OCI-LY1 (cell line): ENCODE measurements around the gene ANKRD33B.

Source experiments
- EZH2 ChIP-seq: fragments of 200-600 bp; sonication (generic), shearing (Covaris generic); IDR thresholded peaks from 2 replicates; pipeline ENCODE4 v1.8.0; 2017; ENCODE audit warnings: borderline replicate concordance, mixed run types, mild to moderate bottlenecking, antibody characterized with exemption, low read length, moderate library complexity, mixed read lengths
- TF ChIP-seq, protein P1 (sequence below): fragments of 200-600 bp; sonication (generic), shearing (Covaris generic); IDR thresholded peaks from 2 replicates; pipeline ENCODE4 v1.5.1; 2017; ENCODE audit warnings: mild to moderate bottlenecking, antibody characterized with exemption, low read length, moderate library complexity, mixed read lengths

DNA sequence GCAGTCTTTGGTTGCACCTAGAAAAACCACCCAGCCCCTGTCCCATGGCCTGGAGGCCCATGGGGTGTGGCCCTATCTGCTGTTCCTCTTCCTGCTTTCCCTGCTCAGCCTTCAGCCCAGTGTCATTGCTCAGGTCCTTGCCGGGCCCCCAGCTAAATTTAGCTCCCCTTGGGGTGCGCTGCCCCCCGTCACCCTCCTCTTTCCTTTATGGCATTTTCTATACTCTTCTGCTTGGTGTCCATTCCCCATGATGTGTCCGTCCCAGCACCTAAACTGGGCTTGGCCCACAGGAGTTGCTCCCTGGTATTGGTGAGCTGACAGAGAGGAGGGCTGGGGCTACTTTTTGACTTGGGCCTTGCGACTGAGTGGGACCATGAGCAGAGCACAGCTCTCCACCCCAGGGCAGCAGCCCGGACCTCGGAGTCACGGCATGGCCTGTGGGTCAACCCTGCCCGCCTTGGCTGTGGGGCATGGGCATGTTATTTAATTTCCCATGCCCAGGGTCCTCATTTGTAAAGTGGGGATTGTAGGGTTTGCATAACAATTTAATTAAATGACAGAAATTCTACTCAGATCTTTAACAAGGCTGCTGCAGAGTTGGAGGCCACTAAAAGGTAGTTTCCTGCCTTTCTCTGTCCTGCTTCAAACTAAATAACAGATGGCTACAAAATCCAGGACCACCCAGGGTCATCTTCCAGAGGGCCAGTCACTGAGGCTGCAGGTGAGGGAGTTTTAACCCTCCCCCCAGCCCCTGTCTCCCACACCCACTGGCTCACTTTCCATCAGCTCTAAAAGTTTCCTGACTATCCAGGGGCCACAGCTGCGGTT is 99.0 kb downstream of the ANKRD33B start:
- TF ChIP-seq, protein P1, sequence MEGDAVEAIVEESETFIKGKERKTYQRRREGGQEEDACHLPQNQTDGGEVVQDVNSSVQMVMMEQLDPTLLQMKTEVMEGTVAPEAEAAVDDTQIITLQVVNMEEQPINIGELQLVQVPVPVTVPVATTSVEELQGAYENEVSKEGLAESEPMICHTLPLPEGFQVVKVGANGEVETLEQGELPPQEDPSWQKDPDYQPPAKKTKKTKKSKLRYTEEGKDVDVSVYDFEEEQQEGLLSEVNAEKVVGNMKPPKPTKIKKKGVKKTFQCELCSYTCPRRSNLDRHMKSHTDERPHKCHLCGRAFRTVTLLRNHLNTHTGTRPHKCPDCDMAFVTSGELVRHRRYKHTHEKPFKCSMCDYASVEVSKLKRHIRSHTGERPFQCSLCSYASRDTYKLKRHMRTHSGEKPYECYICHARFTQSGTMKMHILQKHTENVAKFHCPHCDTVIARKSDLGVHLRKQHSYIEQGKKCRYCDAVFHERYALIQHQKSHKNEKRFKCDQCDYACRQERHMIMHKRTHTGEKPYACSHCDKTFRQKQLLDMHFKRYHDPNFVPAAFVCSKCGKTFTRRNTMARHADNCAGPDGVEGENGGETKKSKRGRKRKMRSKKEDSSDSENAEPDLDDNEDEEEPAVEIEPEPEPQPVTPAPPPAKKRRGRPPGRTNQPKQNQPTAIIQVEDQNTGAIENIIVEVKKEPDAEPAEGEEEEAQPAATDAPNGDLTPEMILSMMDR = no peak
- no peak for TF ChIP-seq EZH2
